Prostate gland (tissue), 2 donors: ENCODE results near the gene ANO2. TPM values are rescaled to one million over a fixed set of nuclear protein-coding genes. Genes with fewer than 3 reads are reported as not detected.

Experiments
- DNase-seq: peaks from one replicate; pipeline ENCODE4 v3.0.0-alpha.2; 2019; ENCODE audit warnings: low spot score
- H3K27ac ChIP-seq, 2 donors: fragments of 200-600 bp; sonication (generic); 2 replicates each; pipeline ENCODE4 v1.5.1; 2017 to 2019
- H3K27me3 ChIP-seq: fragments of 200-600 bp; sonication (generic); replicated peaks from 2 replicates; pipeline ENCODE4 v1.5.1; 2019; ENCODE audit not compliant: insufficient read depth
- H3K36me3 ChIP-seq, 2 donors: fragments of 200-600 bp; sonication (generic); 1 replicate in 1 of 2; 2 replicates in 1 of 2; pipeline versions ENCODE4 v1.5.1 to v1.8.1; 2017 to 2019
- H3K4me1 ChIP-seq: fragments of 200-600 bp; sonication (generic); replicated peaks from 2 replicates; pipeline ENCODE4 v1.5.1; 2019
- H3K4me3 ChIP-seq, 2 donors: fragments of 200-600 bp; sonication (generic); 2 replicates each; pipeline ENCODE4 v1.5.1; 2017 to 2019
- H3K9me3 ChIP-seq: fragments of 200-600 bp; sonication (generic); 2 replicates; pipeline ENCODE4 v1.5.1; 2017
- CTCF ChIP-seq, 4 experiments: fragments of 200-600 bp in 2 of 4; fragments of 450-650 bp in 2 of 4; sonication (generic) in 2 of 4; IDR thresholded peaks; 1 replicate in 3 of 4; 2 replicates in 1 of 4; pipeline ENCODE4 v1.5.1; 2016 to 2019; ENCODE audit warnings: antibody characterized with exemption in 4 of 4, mild to moderate bottlenecking in 2 of 4, moderate library complexity in 2 of 4
- POLR2A ChIP-seq: fragments of 450-650 bp; IDR thresholded peaks from one replicate; pipeline ENCODE4 v1.6.1; 2016; ENCODE audit warnings: antibody characterized with exemption, mild to moderate bottlenecking
- POLR2AphosphoS5 ChIP-seq: sonication (generic); formaldehyde crosslinking; IDR thresholded peaks from one replicate; pipeline ENCODE4 v1.6.1; 2017; ENCODE audit warnings: antibody characterized with exemption
- WGBS: methylation state at CpG from one replicate; pipeline ENCODE4 v1.1.5; 2018; 5-methylcytosine and 5-hydroxymethylcytosine counted together
- intact Hi-C: fragments of 100-400 bp; cut with DNase I; formaldehyde crosslinking; loops from one replicate; pipeline ENCODE4 v1.14.2; 2022
- total RNA-seq, 2 donors: library from RNA; depleted of rRNA; stranded (reverse); fragments of >200 nt; gene quantifications; one replicate each; pipeline ENCODE4 v1.1.0, GENCODE V29; 2016

Gene ANO2
- total RNA-seq, 2 donors from 2014 or later = 0.64 to 7.0 TPM

- no peak for TF ChIP-seq POLR2AphosphoS5
- no peak for TF ChIP-seq CTCF (IDR thresholded peaks at IDR 0.05)
- no peak for TF ChIP-seq POLR2A
- H3K9me3 ChIP-seq = no peaks in the 10 kb centered on the region
- H3K4me3 ChIP-seq = peak overlapping the region; percentile 24 to 31
- H3K4me1 ChIP-seq = no peaks in the 10 kb centered on the region
- WGBS = 11% methylated on average over 12 of the region's 12 CpGs
- no peak overlapping the region for H3K27ac ChIP-seq
- H3K27me3 ChIP-seq = peaks cover 5% of the 10 kb centered on the region
- no peaks in the 10 kb centered on the region for H3K36me3 ChIP-seq
- DNase-seq = no peak
- intact Hi-C loops = no loop called here
These were observed 380 bp downstream of the ANO2 start for GRCh38 chr12:5944688-5945070.

- Histone ChIP-seq H3K4me1 (no peaks in the 10 kb centered on the region), H3K36me3 (no peaks in the 10 kb centered on the region), H3K27ac (no peak overlapping the region), H3K27me3 (peaks cover 5% of the 10 kb centered on the region), H3K9me3 (no peaks in the 10 kb centered on the region), H3K4me3 (no peak overlapping the region)
- DNase-seq = no peak
- WGBS = 80% methylated on average over 8 of the region's 8 CpGs
- TF ChIP-seq POLR2A = no peak
- TF ChIP-seq POLR2AphosphoS5 = no peak
- no peak for TF ChIP-seq CTCF (IDR thresholded peaks at IDR 0.05)
- intact Hi-C loops = no loop called here
These were observed 1.0 kb downstream of the ANO2 start for GRCh38 chr12:5944053-5944452.

- WGBS = 90% methylated on average over 3 of the region's 3 CpGs
- TF ChIP-seq POLR2AphosphoS5 = no peak
- no peak for TF ChIP-seq POLR2A
- no peak for TF ChIP-seq CTCF (IDR thresholded peaks at IDR 0.05)
- Histone ChIP-seq H3K36me3 (no peaks in the 10 kb centered on the region), H3K9me3 (no peaks in the 10 kb centered on the region), H3K4me1 (no peaks in the 10 kb centered on the region), H3K4me3 (no peak overlapping the region), H3K27ac (no peak overlapping the region), H3K27me3 (peaks cover 5% of the 10 kb centered on the region)
- intact Hi-C loops = no loop called here
- DNase-seq = no peak
These were observed 3.2 kb downstream of the ANO2 start for GRCh38 chr12:5941907-5942306.

GRCh38 chr12:5927732-5928516 lies 17.1 kb downstream of the ANO2 start:
- WGBS = 76% methylated on average over 2 of the region's 4 CpGs
- Histone ChIP-seq H3K4me1 (no peaks in the 10 kb centered on the region), H3K4me3 (no peak overlapping the region), H3K27me3 (no peaks in the 10 kb centered on the region), H3K36me3 (no peaks in the 10 kb centered on the region), H3K9me3 (no peaks in the 10 kb centered on the region), H3K27ac (no peak overlapping the region)
- no peak for DNase-seq
- intact Hi-C loops = no loop called here
- TF ChIP-seq POLR2A = no peak
- no peak for TF ChIP-seq POLR2AphosphoS5
- TF ChIP-seq CTCF (IDR thresholded peaks at IDR 0.05) = no peak

GRCh38 chr12:5925646-5926045 lies 19.4 kb downstream of the ANO2 start:
- Histone ChIP-seq H3K27me3 (no peaks in the 10 kb centered on the region), H3K9me3 (no peaks in the 10 kb centered on the region), H3K27ac (no peak overlapping the region), H3K4me1 (no peaks in the 10 kb centered on the region), H3K4me3 (no peak overlapping the region), H3K36me3 (no peaks in the 10 kb centered on the region)
- no peak for DNase-seq
- intact Hi-C loops = no loop called here
- 87% methylated on average over 9 of the region's 9 CpGs for WGBS
- TF ChIP-seq POLR2AphosphoS5 (no peak), CTCF (IDR thresholded peaks at IDR 0.05) (no peak), POLR2A (no peak)
